Endothelial cell of umbilical vein (primary cell): ENCODE results near the gene SLC26A11. TPM values are rescaled to one million over a fixed set of nuclear protein-coding genes. Genes with fewer than 3 reads are reported as not detected.

ENCODE experiments used
- BruUV-seq: library from RNA; stranded (reverse); fragments of 400-500 nt; replicated peaks from 2 replicates; lab custom pipeline; 2021; lab: Mats Ljungman, UMichigan
- CTCF ChIA-PET: fragments of 300-600, 350-600 bp; sonication (Branson Sonifier 250); formaldehyde crosslinking; loops from one replicate; lab custom pipeline; 2021; ENCODE audit warnings: antibody characterized with exemption, inconsistent platforms; lab: Charles Lee
- POLR2A ChIA-PET: fragments of 300-600, 350-600 bp; sonication (Branson Sonifier 250); formaldehyde crosslinking; loops from one replicate; lab custom pipeline; 2021; ENCODE audit warnings: antibody characterized with exemption, inconsistent platforms; lab: Charles Lee
- DNase-seq: peaks from one replicate; pipeline ENCODE4 v3.0.0-alpha.2; 2011; ENCODE audit warnings: low read depth, low spot score
- FAIRE-seq: peaks from 2 replicates; lab custom pipeline; 2011; peaks lifted over from hg19 to GRCh38; lab: Jason Lieb, UNC
- H2AFZ ChIP-seq: 2 replicates; pipeline ENCODE4 v1.6.0; 2012; ENCODE audit warnings: low read depth, low read length, control low read depth, inconsistent platforms
- H3K27ac ChIP-seq: 2 replicates; pipeline ENCODE4 v1.5.1; 2011; ENCODE audit warnings: low read depth, mild to moderate bottlenecking, control low read depth, low read length, moderate library complexity; ENCODE audit not compliant: insufficient read depth
- H3K27me3 ChIP-seq, 2 experiments: 2 replicates each; pipeline versions ENCODE4 v1.6.0 to v1.6.1; 2011; ENCODE audit warnings: low read length in 2 of 2, mixed read lengths in 1 of 2; ENCODE audit not compliant: control insufficient read depth in 2 of 2, insufficient read depth in 2 of 2
- H3K36me3 ChIP-seq, 2 experiments: 2 replicates in 1 of 2; 3 replicates in 1 of 2; pipeline ENCODE4 v1.5.1; 2011; ENCODE audit warnings: low read length in 2 of 2, mild to moderate bottlenecking in 1 of 2, moderate library complexity in 1 of 2; ENCODE audit not compliant: control insufficient read depth in 2 of 2, insufficient read depth in 2 of 2; ENCODE audit errors: extremely low read depth in 1 of 2
- H3K4me1 ChIP-seq: 3 replicates; pipeline ENCODE4 v1.5.1; 2011; ENCODE audit warnings: mild to moderate bottlenecking, low read length; ENCODE audit not compliant: control insufficient read depth, insufficient read depth; ENCODE audit errors: extremely low read depth
- H3K4me2 ChIP-seq: 2 replicates; pipeline ENCODE4 v1.6.1; 2011; ENCODE audit warnings: low read length, control low read depth, mixed read lengths; ENCODE audit not compliant: insufficient read depth
- H3K4me3 ChIP-seq, 3 experiments: fragments of 200-600 bp in 1 of 3; sonication (generic), shearing (Covaris generic) in 1 of 3; replicated peaks in 1 of 3; 2 replicates each; pipeline ENCODE4 v1.5.1; 2011 to 2016; ENCODE audit warnings: control low read depth in 3 of 3, low read length in 3 of 3, mild to moderate bottlenecking in 2 of 3, inconsistent platforms in 1 of 3, low read depth in 1 of 3, moderate library complexity in 1 of 3; ENCODE audit not compliant: insufficient read depth in 1 of 3
- H3K79me2 ChIP-seq: 2 replicates; pipeline ENCODE4 v1.6.0; 2012; ENCODE audit warnings: low read length, inconsistent platforms; ENCODE audit not compliant: control insufficient read depth, insufficient read depth
- H3K9ac ChIP-seq: replicated peaks from 2 replicates; pipeline ENCODE3; 2011; ENCODE audit warnings: low read length, control low read depth; ENCODE audit not compliant: insufficient read depth; ENCODE audit errors: extremely low read depth
- H3K9me1 ChIP-seq: replicated peaks from 3 replicates; pipeline ENCODE4 v1.6.0; 2011; ENCODE audit warnings: mild to moderate bottlenecking, low read length; ENCODE audit not compliant: control insufficient read depth, insufficient read depth; ENCODE audit errors: extremely low read depth
- H3K9me3 ChIP-seq: replicated peaks from 2 replicates; pipeline ENCODE4 v1.5.1; 2012; ENCODE audit warnings: low read length, inconsistent platforms; ENCODE audit not compliant: control insufficient read depth, insufficient read depth
- H4K20me1 ChIP-seq: replicated peaks from 2 replicates; pipeline ENCODE3; 2011; ENCODE audit warnings: mild to moderate bottlenecking, low read length; ENCODE audit not compliant: control insufficient read depth, insufficient read depth; ENCODE audit errors: extremely low read depth
- CTCF ChIP-seq, 2 donors: IDR thresholded peaks; 1 replicate in 1 of 2; 2 replicates in 1 of 2; pipeline ENCODE4 v1.5.1; 2011; ENCODE audit warnings: low read length in 2 of 2, mild to moderate bottlenecking in 2 of 2, moderate library complexity in 2 of 2, control low read depth in 1 of 2, inconsistent platforms in 1 of 2, low read depth in 1 of 2; ENCODE audit not compliant: insufficient read depth in 1 of 2; ENCODE audit errors: extremely low read depth in 1 of 2
- EZH2 ChIP-seq: IDR thresholded peaks from 2 replicates; pipeline ENCODE4 v1.6.1; 2012; ENCODE audit warnings: borderline replicate concordance, low read depth, mild to moderate bottlenecking, moderate library complexity, low read length, inconsistent platforms; ENCODE audit not compliant: severe bottlenecking
- FOS ChIP-seq: IDR thresholded peaks from 2 replicates; pipeline ENCODE4 v1.6.1; 2011; ENCODE audit warnings: mild to moderate bottlenecking, low read length, moderate library complexity, borderline replicate concordance; ENCODE audit not compliant: insufficient read depth
- GATA2 ChIP-seq: IDR thresholded peaks from 2 replicates; pipeline ENCODE4 v1.7.0; 2011; ENCODE audit warnings: low read depth, mild to moderate bottlenecking, moderate library complexity, mixed read lengths, low read length; ENCODE audit not compliant: insufficient read length, insufficient read depth
- JUN ChIP-seq: IDR thresholded peaks from 2 replicates; pipeline ENCODE4 v1.6.1; 2011; ENCODE audit warnings: borderline replicate concordance, low read depth; ENCODE audit not compliant: insufficient read length, insufficient read depth
- MAX ChIP-seq: IDR thresholded peaks from 2 replicates; pipeline ENCODE4 v1.6.1; 2011; ENCODE audit not compliant: insufficient read depth, insufficient read length
- MYC ChIP-seq: IDR thresholded peaks from one replicate; pipeline ENCODE4 v1.6.1; 2011; ENCODE audit warnings: mild to moderate bottlenecking, low read depth, low read length
- POLR2A ChIP-seq: IDR thresholded peaks from 2 replicates; pipeline ENCODE4 v1.6.1; 2012; ENCODE audit warnings: low read depth, mild to moderate bottlenecking, control low read depth, low read length
- POLR2AphosphoS5 ChIP-seq: IDR thresholded peaks from 2 replicates; pipeline ENCODE4 v1.6.1; 2012; ENCODE audit warnings: low read depth, mild to moderate bottlenecking, control low read depth, low read length, moderate library complexity; ENCODE audit not compliant: insufficient read depth
- dilution Hi-C: fragments of 300-500 bp; cut with MboI; formaldehyde crosslinking; loops from one replicate; pipeline ENCODE4 v1.15.0; 2019; ENCODE audit warnings: low sequenced_read_pairs; ENCODE audit not compliant: extremely low pct_ligation_motif_present
- intact Hi-C: fragments of 100-400 bp; cut with micrococcal nuclease; formaldehyde crosslinking; loops from one replicate; pipeline ENCODE4 v1.10.0; 2022
- polyA plus RNA-seq, 4 experiments: library from polyadenylated mRNA; depleted of rRNA in 3 of 4; stranded (reverse) in 3 of 4; unstranded in 1 of 4; fragments of >200 nt; gene quantifications; 2 replicates each; pipeline versions ENCODE4 v1.2.1 to v1.2.3, GENCODE V29; 2011 to 2012; ENCODE audit warnings: missing spikeins in 1 of 4
- total RNA-seq: library from RNA; stranded (reverse); gene quantifications from 2 replicates; pipeline ENCODE4 v1.2.3, GENCODE V29; 2021

The SLC26A11 gene
- total and polyA plus RNA-seq, 2 donors (not counting 3 experiments of a cell fraction or from before 2014, with no cell fraction given), result 25.2 to 33.0 TPM

GRCh38 chr17:80272366-80272765 lies 52.1 kb downstream of the SLC26A11 start:
- CTCF ChIA-PET, result interaction anchor here (2.0 kb wide), 1 partner anchor 76 kb away, joined by 6 read pairs; no protein-coding TSS in a partner anchor
- Histone ChIP-seq H3K79me2 (peaks cover 2% of the 10 kb centered on the region), H3K9ac (no peak overlapping the region), H3K9me1 (no peaks in the 10 kb centered on the region), H3K36me3 (peaks cover 0 to 9% of the 10 kb centered on the region in 2 experiments), H2AFZ (no peak overlapping the region), H3K4me1 (peaks cover 3% of the 10 kb centered on the region), H3K27ac (no peak overlapping the region), H3K4me3 (no peak overlapping the region), H3K4me2 (no peak overlapping the region), H4K20me1 (no peaks in the 10 kb centered on the region), H3K9me3 (no peaks in the 10 kb centered on the region), H3K27me3 (no peaks in the 10 kb centered on the region)
- intact Hi-C loops (no loop called here), dilution Hi-C loops (no loop called here)
- no peak for DNase-seq
- POLR2A ChIA-PET, result no interaction called here
- BruUV-seq, result no TSS peak
- no peak for FAIRE-seq
- TF ChIP-seq POLR2A (no peak), EZH2 (no peak), MYC (no peak), JUN (no peak), CTCF (IDR thresholded peaks at IDR 0.05; ENCODE audit: extremely low read depth in 1 of 2, insufficient read depth in 1 of 2, low read depth in 1 of 2, low read length in 2 of 2) (no peak), POLR2AphosphoS5 (no peak), FOS (no peak), MAX (no peak), GATA2 (no peak)
